Measurements from ENCODE around the gene LPAR3.
"Not testable (repeated sequence)": the region's sequence is repeated elsewhere in the genome, so short reads cannot be mapped to it uniquely, and the experiment has no call there.

Gene LPAR3, protein sequence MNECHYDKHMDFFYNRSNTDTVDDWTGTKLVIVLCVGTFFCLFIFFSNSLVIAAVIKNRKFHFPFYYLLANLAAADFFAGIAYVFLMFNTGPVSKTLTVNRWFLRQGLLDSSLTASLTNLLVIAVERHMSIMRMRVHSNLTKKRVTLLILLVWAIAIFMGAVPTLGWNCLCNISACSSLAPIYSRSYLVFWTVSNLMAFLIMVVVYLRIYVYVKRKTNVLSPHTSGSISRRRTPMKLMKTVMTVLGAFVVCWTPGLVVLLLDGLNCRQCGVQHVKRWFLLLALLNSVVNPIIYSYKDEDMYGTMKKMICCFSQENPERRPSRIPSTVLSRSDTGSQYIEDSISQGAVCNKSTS

DNA sequence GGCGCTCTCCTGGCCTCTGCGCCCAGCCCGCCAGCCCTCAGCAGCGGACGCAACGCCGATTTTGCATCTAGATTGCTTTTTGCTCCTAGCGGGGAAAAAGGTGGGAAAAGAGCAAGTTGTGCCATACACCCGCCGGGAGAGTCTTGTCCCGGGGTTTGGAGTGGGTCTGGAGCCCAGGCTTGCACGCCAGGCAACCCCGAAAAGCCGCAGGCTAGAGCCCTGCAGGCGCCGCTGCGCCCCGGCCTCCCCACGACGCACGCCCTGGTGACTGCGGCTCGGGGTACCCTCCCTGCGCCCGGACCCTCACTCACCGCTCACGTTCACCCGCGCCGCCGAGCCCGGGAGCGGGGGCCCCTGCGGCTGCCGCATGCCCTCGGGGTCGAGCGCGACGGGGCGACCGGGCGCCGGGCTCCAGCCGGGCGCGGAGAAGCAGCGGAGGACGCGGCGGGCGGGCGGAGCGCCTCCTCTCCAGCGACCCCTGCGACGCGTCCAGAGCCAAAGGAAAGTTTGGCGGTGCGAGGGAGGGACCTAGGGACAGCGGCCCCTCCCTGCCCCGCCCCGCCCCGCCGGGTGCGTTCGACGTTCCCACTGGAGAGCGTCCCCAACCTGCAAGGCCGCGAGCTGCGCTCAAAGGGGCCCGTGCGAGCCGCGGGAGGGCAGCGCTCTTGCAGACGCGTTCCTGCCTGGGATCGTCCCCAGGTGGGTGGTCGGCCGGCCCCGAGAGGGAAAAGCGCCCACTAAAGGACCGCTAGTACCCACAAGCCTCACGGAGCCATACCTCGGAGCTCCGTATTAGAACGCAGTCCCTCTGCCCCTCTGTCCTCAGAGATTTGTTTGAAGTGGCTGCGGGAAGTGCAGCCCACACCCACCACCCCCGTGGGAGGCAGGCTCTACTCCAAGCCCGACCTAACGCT is at the start of gene LPAR3:
Gene LPAR3, minus strand, starts transcription at position 502 of the 914 bp plus-strand sequence. CDS start 27,086 bp downstream, outside the sequence.
- no peak for DNase-seq (ENCODE audit: low read depth)

DNA sequence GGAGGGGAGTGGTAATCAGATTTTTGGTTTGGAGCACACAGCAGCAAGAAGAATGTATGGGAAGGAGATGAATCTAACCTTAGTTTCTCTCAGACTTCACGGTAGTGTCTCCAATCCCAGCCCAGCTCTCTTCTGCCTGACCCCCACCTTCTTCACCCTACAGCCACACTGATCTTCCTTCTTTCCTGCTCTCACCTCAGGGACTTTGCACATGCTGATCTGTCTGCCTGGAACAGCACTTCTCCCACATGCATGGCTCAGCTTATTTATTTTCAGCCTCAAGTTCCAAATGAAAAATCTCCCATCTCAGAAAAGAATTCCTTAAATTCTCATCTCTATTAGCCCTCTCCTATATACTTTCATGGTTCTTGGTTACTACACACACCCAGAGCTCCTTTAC is 48.8 kb upstream of the LPAR3 start:
- no peak for DNase-seq (ENCODE audit: low read depth)

DNA sequence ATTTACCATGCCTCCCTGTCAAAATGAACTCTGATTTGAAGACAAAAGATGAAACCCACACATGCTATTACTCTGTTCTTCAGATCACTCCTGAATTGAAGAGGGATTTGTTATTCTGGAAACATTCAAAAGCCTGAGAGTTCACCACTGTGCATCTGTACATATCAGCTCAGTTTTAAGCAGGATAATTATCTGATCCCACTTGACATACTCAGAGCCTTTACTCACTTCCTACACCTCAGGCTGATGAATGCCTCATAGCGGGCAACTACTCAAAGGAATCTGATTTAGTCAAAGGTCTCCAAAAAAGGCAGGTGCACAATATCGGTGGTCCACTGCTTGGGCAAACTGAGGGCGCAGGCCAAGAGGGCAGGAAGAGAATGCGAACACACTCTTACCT is 47.5 kb upstream of the LPAR3 start:
- DNase-seq (ENCODE audit: low read depth), result no peak

DNA sequence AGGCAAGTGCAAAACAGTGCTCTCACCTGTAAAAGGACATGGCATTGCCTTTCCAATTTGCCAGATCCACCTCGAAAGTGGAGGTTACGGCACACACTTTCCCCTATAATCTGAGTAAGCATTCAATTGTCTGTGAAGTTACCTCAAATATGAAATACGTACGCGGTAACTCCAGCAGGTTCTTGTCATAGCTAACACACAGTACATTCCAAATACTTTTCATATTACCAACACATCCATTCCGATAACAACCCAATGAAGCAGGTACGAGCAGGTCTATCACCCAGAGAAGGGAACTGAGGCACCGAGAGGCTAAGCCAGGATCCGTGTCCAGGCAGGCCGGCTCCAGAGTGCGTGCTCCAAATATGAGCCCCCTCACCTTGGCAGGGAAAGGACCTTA is 46.8 kb upstream of the LPAR3 start:
- DNase-seq (ENCODE audit: low read depth), result no peak

DNA sequence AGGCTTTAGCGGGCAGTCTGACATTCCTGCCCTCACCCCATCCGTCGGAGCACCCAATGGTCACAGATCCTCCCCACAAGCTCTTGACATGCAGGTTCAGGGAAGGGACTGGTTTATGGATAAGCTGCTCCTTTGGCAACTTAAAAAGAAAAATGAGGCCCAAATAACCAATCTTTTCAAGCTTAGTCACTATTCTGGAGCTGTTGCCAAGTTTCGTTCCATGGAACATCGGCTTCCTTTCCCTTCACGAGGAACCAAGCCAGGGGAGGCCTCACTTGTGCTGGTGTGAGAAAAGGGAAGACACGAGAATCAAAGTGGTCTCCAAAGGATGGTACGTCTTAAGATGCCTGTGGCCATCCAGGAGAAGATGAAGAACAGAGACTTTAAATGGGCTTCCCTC is 46.1 kb upstream of the LPAR3 start:
- no peak for DNase-seq (ENCODE audit: low read depth)

DNA sequence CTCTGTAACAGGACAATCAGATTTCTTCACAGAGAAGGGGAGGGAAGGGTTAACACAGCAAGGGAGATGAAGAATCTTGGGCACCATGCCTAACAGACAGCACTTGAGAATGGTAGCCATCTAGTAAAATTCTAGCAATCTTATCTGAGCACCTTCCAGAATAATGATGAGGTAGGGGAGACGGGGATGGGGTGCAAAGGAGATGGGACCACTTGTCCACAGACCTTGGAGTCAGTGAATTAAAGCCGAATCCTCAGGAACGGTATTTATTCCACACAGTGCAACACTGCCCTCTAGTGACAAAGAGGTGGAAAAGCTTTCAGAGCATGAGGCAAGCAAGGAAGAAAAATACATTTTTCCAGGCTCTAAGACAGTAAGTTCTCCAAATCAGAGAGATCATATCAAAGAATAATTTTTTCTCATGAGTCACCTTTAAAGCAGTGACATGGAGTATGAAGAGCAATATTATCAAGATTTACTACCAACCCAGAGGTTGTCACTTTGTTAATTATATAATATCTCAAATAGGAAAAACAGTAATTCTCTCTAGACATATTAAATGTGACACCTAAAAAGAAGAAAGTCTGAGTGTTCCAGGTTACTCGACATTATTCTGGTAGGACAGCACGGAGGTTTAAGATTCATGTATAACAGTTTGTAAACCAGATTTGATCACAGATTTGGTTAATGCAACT is 43.3 kb upstream of the LPAR3 start:
- DNase-seq (ENCODE audit: low read depth), result peak; percentile 6

DNA sequence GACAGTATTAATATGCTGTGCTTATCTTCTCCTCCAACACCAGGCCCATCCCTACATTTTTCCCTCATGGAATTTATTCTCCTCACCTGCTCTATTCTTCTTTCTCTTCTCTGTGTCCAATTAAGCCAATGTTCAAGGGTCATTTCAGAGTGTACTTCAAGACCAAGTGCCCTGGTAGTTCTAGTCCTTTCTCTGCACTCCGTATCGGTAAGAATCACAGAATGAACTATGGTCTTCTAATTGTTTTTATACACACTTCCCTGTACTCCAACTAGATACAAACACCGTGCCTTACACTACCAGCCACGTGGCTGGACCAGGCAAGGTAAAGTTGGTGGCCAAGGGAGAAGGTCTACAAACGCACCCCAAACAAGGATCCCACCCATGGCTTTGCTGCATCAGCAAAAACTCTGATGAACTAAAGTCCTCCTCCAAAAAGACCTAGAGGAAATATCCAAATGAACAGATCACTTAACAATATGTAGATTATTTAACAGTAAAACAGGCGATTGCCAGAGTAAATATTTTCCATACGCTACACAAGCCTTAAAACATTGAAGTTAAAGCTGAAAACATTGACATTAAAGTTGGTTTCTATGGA is 40.1 kb upstream of the LPAR3 start:
- no peak for DNase-seq (ENCODE audit: low read depth)

DNA sequence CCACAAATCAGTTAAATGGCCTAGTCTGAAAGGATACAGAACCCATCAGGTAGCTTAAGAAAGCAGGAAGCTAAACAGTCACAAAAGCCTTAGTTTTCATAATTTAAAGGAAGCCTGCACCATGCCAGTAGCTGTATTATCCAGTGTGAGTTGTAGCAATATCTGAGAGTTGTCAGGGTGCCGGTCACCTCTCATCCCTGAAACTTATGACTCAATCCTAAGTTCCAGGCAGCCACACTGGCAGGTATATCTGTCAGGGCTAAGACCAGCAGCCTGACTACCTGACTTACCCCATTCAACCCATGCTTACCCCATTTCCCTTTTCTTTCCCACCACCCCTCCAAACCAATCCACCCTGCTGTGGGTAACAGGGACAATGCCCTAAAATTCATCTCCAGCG is 37.8 kb upstream of the LPAR3 start:
- DNase-seq (ENCODE audit: low read depth), result no peak

DNA sequence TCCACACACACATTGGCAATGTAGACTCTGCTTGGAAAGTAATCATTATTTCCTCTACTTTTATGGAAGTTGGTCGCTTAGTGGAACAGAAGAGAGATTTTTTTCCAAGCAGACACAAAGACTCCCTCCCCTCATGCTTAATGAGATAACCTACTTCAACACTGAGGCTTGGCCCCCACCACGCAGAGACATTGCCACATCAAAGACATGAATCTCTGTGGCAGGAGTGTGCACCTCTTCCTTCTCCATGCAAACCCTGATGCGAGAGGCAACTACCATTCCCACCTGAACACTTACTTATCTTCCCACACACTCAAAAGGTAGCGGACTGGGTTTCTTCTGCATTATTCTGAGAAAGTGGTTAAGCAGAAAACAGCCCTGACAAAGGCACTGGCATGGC is 37.3 kb upstream of the LPAR3 start:
- DNase-seq (ENCODE audit: low read depth), result no peak

DNA sequence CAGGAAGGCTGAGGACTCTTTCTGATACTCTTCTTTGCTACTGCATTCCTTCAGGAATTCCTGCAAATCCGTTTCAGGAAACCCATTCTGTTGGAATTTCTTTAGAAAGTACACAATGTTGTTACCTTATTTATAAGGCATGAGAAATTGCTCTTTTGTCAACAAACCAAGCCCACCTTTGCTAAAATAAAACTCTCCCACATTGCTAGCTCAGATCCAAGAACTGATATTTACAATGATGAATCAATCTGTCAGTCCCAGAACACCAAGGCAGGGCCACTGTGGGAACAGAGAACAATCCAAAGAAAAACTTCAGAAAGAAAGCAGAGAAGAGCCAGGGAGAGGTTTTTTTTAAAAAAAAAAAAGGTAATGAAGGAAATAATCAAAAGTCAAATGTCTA is 36.6 kb upstream of the LPAR3 start:
- no peak for DNase-seq (ENCODE audit: low read depth)

DNA sequence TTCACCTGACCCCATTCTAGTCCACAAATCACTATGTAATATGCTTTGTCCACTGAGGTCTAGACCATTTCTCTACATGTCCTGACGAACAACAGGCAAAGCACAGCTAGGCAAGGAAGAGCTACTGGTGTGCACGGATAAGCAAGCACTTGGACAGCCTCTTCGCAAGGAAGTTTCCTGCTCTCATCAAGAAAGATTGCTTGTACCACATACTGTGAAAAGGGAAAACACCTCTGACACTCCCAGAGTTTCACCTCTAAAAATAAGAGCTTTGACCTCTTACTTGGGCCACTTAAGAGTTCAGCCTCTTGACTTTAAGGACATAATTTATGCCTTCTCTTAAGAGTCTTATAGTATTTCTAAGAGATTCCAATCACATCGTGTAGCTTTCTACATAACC is 36.0 kb upstream of the LPAR3 start:
- DNase-seq (ENCODE audit: low read depth), result no peak

DNA sequence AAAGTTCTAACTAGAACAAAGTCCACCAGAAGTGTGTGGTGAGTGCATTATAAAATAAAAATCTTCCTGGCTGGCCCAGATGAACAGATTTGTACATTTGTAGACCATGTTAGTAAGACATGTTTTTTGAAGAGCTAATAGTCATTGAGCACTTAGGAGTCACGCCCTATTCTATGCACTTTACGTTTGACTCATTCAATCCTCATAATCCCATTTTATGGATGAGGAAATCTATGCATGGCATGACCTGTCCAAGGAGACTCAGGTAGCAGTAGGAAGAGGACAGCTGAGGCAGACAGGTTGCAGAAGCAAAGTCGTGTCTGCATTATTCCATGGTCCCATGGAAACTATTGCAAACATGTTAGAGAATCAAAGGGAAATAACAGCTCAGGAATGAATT is 30.3 kb upstream of the LPAR3 start:
- DNase-seq (ENCODE audit: low read depth), result no peak

DNA sequence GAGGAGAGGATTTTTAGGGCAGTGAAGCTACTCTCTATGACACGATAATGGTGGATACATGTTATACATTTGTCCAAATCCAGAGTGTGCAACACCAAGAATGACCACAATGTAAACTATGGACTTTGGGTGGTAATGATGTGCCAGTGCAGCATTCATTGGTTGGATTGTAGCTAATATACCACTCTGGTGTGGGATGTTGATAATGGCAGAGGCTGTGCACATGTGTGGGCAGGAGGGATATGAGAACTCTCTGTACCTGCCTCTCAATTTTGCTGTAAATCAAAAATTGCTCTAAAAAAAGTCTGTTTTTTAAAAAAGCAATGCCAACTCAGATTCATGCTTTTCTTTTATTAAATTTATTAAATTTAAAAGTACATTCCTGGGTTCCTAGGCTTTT is 27.2 kb upstream of the LPAR3 start:
- no peak for DNase-seq (ENCODE audit: low read depth)

DNA sequence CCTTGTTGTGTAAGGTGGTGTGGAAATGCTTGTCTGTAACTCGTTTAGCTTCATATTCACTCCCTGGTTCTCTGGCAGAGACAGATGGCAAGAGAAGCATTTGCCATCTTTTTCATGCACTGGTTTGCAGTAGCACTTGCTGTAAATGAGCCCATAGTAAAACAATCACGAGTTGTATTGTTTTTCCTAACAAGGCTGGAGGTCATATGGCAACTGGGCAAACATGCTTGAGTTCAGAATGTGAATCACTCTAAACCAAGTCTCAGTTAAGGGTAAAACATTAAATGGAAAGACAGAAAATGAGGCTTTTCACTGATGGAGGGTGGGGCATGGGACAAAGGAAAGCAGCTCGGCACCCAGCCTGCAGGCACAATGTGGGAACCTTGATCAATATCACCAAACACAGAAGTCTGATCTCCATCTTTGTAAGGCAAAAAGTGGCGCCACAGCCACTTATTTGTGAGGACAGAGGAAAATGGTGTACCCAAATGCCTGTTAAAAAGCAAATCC is 26.5 kb upstream of the LPAR3 start:
- no peak for DNase-seq (ENCODE audit: low read depth)

DNA sequence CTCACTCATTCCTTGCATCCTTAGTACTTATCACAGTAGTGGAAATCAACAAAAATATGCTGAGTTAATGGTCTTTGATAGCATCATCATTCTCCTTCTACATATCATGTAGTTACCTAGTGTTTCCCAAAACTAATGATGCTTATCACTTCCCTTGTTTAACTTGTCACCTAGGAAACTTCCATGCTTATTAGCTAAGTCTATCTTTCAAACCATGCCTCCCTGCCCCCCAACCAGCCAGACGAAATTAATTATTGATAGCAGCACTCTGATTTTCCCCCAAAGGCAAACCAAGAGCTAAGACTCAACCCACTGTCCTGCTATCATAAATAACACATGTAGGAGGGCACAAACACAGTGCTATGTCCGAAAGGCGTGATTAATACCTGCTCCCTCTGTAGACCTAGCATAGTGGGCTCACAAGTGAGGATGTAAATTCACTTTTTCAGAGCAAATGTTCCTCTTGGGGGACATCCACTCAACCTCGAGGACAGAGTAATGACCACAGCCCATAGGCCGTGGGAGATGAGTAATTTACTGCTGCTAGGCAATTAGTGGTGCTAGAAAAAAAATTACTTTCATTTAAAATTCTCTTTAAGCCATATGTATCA is 25.8 kb upstream of the LPAR3 start:
- no peak for DNase-seq (ENCODE audit: low read depth)

DNA sequence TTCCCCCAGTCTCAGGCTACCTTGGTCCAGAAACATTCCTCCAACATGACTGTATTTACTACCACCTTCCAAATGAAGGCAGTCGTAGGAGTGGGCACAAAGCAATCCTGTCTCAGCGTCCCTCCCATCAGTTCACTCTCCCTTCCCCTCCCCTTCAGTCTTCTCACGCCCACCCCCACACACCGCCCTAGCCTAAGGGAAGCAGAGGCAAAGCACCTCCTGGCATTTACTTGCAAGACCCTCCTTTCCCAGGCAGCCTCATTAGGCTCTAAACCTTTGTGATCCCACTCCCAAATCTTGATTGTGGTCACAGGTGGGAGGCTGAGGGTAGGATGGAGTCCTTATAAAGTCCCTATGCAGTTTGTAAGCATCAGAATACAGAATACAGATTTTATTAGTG is 23.9 kb upstream of the LPAR3 start:
- DNase-seq (ENCODE audit: low read depth), result no peak

DNA sequence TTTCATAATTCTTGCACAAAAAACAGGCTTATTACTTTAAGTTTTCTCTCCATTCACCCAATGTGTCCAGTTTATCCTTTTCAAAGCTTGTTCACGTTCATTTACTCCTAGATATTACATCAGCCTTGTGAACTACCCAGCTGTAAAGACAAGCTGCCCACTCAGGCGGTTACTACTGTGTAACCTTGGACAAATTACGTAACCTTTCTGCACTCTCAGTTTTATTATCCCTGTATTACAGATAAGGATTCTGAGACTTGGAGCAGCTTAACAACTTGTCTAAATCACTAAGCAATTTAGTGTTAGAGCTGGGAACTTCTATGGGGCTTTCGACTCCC is 20.5 kb upstream of the LPAR3 start:
- no peak for DNase-seq (ENCODE audit: low read depth)

DNA sequence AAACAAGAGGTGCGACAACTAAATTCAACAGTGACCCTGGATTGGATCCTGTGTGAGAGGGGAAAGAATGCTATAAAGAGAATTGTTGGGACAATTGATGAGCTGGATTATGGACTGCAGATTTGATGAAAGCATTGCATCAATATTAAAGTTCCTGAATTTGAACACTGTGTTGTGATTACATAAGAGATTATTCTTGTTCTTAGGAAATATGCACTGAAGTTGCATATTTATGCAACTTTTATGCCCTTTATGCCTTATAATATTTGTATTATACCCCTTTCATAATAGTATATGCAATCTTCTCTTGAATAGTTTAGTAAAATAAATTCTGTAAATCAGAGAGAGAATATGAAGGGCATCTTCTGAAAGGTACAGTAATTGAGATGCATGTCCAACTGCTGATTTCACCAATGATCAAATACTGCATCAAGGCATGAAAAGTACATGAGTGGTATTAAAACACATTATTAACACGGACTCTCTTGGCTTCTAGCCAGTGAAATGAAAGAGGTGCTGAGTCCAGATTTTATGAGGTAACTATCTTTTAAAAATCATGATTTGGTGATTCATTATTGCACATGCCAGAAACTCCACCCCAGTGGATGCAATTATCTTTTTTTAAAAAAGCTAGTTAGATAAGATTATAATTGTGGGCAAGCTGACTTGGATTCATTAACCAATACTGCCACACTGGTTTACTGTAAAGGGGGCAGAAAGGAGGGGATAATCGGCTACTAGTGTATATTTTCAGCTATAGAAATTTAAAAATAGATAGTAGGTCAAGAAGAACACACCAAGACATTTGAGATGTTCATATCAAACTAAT is 19.9 kb upstream of the LPAR3 start:
- no peak for DNase-seq (ENCODE audit: low read depth)

DNA sequence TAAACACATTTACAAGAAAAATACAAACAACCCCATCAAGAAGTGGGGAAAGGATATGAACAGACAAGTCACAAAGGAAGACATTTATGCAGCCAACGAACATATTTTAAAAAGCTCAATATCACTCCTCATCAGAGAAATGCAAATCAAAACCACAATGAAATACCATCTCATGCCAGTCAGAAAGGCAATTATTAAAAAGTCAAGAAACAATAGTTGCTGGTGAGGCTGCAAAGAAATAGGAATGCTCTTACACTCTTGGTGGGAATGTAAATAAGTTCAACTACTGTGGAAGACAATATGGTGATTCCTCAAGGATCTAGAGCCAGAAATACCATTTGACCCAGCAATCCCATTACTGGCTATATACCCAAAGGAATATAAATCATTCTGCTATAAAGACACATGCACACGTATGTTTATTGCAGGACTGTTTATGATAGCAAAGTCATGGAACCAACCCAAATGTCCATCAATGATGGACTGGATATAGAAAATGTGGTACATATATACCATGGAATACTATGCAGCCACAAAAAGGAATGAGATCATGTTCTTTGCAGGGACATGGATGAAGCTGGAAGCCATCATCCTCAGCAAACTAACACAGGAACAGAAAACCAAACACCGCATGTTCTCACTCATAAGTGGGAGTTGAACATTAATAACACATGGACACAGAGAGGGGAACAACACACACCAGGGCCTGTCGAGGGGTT is 15.9 kb upstream of the LPAR3 start:
- DNase-seq (ENCODE audit: low read depth), result not testable (repeated sequence)

Data from stimulated activated CD8-positive, alpha-beta memory T cell treated with anti-CD3 and anti-CD28 coated beads, Interleukin-12 subunit alpha, Interleukin-12 subunit beta, amount 100 ng/mL, for 1 hour (primary cell).